Gastrocnemius medialis (tissue), 4 donors: Measurements from ENCODE around the gene RNF169.

Source experiments
- POLR2A ChIP-seq, 2 donors: fragments of 450-650 bp; IDR thresholded peaks; one replicate each; pipeline ENCODE4 v1.6.1; 2017; ENCODE audit warnings: antibody characterized with exemption in 2 of 2, mild to moderate bottlenecking in 2 of 2, moderate library complexity in 2 of 2
- TF ChIP-seq, protein P1 (sequence below), 5 experiments: fragments of 450-650 bp in 3 of 5; fragments of 200-600 bp in 2 of 5; sonication (generic) in 2 of 5; IDR thresholded peaks in 4 of 5; conservative IDR thresholded peaks in 1 of 5; 1 replicate in 4 of 5; 2 replicates in 1 of 5; pipeline ENCODE4 v1.5.1; 2016 to 2019; ENCODE audit warnings: antibody characterized with exemption in 5 of 5, mild to moderate bottlenecking in 3 of 5, moderate library complexity in 3 of 5

DNA sequence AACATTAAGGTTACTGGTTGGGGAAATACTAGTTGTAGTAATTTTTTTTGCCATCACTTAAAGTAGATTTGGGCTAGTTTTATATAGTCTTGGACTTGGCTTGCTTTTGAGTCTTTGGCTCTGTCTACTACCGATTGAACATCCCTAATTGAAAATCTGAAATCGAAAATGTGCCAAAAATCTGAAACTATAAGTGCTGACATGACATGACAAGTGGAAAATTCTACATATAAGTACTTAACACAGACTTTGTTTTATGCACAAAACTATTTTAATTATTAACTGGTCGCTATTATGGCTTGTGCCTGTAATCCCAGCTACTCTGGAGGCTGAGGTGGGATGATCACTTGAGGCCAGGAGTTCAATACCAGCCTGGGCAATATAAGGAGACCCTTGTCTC, 22.5 kb downstream of the RNF169 start:
- TF ChIP-seq, protein P1, sequence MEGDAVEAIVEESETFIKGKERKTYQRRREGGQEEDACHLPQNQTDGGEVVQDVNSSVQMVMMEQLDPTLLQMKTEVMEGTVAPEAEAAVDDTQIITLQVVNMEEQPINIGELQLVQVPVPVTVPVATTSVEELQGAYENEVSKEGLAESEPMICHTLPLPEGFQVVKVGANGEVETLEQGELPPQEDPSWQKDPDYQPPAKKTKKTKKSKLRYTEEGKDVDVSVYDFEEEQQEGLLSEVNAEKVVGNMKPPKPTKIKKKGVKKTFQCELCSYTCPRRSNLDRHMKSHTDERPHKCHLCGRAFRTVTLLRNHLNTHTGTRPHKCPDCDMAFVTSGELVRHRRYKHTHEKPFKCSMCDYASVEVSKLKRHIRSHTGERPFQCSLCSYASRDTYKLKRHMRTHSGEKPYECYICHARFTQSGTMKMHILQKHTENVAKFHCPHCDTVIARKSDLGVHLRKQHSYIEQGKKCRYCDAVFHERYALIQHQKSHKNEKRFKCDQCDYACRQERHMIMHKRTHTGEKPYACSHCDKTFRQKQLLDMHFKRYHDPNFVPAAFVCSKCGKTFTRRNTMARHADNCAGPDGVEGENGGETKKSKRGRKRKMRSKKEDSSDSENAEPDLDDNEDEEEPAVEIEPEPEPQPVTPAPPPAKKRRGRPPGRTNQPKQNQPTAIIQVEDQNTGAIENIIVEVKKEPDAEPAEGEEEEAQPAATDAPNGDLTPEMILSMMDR (IDR thresholded peaks at IDR 0.05 in 4 of 5, conservative IDR thresholded peaks at IDR 0.05 in 1 of 5), result no peak
- no peak for TF ChIP-seq POLR2A (IDR thresholded peaks at IDR 0.05)
